ENCODE results near the gene KIF26B. TPM values are rescaled to one million over a fixed set of nuclear protein-coding genes. Genes with fewer than 3 reads are reported as not detected.
A peak's percentile ranks its signal among the peaks of the same experiment; 100 is the strongest.

Gene KIF26B
- total RNA-seq, 1 experiment from 2014 or later: 1.2 TPM

DNA sequence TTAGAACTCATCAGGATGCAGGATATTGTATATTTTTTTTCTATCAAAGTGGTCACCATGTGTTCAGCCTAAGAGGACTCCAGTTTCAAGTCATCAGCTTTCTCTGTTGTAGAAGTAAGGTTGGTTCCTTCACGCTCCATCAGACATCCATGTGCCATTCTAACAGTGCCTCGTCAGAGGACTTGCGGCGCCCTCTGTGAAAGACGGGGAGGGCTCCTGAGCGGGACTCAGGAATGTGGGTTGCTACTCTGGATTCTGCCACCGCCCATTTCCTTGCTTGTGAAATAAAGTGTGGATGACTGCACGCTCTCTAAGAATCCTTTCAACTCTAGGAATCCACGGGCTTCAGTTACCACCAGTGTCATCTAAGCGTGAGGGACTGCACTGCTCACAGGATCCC, 593.5 kb downstream of the KIF26B start:
- CTCF ChIA-PET: no interaction called here
- Mint-ChIP-seq H3K4me1 (peaks cover 22% of the 10 kb centered on the region), H3K9me3 (peaks cover 18% of the 10 kb centered on the region), H3K36me3 (peaks cover 5% of the 10 kb centered on the region), H3K27ac (no peak overlapping the region), H3K4me3 (no peak overlapping the region), H3K27me3 (ENCODE audit: low read depth) (no peaks in the 10 kb centered on the region)
- TF ChIP-seq, protein P1, sequence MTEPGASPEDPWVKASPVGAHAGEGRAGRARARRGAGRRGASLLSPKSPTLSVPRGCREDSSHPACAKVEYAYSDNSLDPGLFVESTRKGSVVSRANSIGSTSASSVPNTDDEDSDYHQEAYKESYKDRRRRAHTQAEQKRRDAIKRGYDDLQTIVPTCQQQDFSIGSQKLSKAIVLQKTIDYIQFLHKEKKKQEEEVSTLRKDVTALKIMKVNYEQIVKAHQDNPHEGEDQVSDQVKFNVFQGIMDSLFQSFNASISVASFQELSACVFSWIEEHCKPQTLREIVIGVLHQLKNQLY (CRISPR knock-in tag; IDR thresholded peaks at IDR 0.05): no peak
- TF ChIP-seq JUN (CRISPR knock-in tag; IDR thresholded peaks at IDR 0.05) (no peak), NFYB (CRISPR knock-in tag; conservative IDR thresholded peaks at IDR 0.05; ENCODE audit: low read depth) (no peak), ZNF423 (CRISPR knock-in tag; IDR thresholded peaks at IDR 0.05) (no peak), NFATC4 (CRISPR knock-in tag; IDR thresholded peaks at IDR 0.05) (no peak), MYBL2 (CRISPR knock-in tag; IDR thresholded peaks at IDR 0.05) (no peak), NR3C1 (CRISPR knock-in tag; conservative IDR thresholded peaks at IDR 0.05; ENCODE audit: low read depth) (no peak), FOXJ3 (CRISPR knock-in tag; IDR thresholded peaks at IDR 0.05; ENCODE audit: borderline replicate concordance) (no peak), TEAD4 (CRISPR knock-in tag; IDR thresholded peaks at IDR 0.05) (no peak), GTF2I (CRISPR knock-in tag; conservative IDR thresholded peaks at IDR 0.05) (no peak)
- TF ChIP-seq, protein P2, sequence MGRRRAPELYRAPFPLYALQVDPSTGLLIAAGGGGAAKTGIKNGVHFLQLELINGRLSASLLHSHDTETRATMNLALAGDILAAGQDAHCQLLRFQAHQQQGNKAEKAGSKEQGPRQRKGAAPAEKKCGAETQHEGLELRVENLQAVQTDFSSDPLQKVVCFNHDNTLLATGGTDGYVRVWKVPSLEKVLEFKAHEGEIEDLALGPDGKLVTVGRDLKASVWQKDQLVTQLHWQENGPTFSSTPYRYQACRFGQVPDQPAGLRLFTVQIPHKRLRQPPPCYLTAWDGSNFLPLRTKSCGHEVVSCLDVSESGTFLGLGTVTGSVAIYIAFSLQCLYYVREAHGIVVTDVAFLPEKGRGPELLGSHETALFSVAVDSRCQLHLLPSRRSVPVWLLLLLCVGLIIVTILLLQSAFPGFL (CRISPR knock-in tag; IDR thresholded peaks at IDR 0.05; ENCODE audit: borderline replicate concordance): no peak
- TF ChIP-seq, protein P3, sequence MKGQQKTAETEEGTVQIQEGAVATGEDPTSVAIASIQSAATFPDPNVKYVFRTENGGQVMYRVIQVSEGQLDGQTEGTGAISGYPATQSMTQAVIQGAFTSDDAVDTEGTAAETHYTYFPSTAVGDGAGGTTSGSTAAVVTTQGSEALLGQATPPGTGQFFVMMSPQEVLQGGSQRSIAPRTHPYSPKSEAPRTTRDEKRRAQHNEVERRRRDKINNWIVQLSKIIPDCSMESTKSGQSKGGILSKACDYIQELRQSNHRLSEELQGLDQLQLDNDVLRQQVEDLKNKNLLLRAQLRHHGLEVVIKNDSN (CRISPR knock-in tag; IDR thresholded peaks at IDR 0.05): no peak
- TF ChIP-seq, protein P4, sequence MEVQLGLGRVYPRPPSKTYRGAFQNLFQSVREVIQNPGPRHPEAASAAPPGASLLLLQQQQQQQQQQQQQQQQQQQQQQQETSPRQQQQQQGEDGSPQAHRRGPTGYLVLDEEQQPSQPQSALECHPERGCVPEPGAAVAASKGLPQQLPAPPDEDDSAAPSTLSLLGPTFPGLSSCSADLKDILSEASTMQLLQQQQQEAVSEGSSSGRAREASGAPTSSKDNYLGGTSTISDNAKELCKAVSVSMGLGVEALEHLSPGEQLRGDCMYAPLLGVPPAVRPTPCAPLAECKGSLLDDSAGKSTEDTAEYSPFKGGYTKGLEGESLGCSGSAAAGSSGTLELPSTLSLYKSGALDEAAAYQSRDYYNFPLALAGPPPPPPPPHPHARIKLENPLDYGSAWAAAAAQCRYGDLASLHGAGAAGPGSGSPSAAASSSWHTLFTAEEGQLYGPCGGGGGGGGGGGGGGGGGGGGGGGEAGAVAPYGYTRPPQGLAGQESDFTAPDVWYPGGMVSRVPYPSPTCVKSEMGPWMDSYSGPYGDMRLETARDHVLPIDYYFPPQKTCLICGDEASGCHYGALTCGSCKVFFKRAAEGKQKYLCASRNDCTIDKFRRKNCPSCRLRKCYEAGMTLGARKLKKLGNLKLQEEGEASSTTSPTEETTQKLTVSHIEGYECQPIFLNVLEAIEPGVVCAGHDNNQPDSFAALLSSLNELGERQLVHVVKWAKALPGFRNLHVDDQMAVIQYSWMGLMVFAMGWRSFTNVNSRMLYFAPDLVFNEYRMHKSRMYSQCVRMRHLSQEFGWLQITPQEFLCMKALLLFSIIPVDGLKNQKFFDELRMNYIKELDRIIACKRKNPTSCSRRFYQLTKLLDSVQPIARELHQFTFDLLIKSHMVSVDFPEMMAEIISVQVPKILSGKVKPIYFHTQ (CRISPR knock-in tag; IDR thresholded peaks at IDR 0.05): no peak
- TF ChIP-seq, protein P5, sequence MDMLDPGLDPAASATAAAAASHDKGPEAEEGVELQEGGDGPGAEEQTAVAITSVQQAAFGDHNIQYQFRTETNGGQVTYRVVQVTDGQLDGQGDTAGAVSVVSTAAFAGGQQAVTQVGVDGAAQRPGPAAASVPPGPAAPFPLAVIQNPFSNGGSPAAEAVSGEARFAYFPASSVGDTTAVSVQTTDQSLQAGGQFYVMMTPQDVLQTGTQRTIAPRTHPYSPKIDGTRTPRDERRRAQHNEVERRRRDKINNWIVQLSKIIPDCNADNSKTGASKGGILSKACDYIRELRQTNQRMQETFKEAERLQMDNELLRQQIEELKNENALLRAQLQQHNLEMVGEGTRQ (CRISPR knock-in tag; IDR thresholded peaks at IDR 0.05): no peak
- TF ChIP-seq, protein P6, sequence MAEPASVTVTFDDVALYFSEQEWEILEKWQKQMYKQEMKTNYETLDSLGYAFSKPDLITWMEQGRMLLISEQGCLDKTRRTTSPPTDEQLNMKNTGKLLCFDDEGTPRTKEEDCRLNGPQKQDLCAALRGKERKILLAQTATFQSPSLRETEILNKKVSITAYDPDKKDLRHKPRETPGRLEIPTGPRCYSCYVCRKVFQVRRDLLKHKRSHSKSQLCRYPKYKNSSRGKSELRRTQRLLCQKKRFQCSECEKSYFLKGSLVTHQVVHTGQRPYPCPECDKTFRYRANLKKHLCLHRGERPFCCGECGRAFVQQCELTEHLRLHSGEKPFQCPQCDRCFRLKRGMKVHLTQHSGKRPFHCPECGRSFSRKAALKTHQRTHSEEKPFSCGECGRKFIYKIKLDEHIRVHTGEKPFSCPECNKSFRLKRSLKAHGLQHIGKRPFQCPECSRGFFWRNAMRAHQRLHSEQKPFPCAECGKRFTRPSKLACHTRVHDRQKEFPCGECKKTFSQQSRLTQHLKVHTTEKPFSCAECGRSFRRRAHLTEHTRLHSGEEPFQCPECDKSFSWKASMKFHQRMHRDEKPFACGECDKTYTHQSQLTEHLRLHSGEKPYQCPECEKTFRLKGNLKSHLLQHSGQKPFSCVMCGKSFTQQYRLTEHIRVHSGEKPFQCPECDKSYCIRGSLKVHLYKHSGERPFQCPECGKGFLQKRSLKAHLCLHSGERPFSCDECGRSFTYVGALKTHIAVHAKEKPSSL (CRISPR knock-in tag; conservative IDR thresholded peaks at IDR 0.05): no peak
- POLR2A ChIA-PET: no interaction called here
- peak; percentile 56 for ATAC-seq
- no peak for DNase-seq (ENCODE audit: low spot score)

DNA sequence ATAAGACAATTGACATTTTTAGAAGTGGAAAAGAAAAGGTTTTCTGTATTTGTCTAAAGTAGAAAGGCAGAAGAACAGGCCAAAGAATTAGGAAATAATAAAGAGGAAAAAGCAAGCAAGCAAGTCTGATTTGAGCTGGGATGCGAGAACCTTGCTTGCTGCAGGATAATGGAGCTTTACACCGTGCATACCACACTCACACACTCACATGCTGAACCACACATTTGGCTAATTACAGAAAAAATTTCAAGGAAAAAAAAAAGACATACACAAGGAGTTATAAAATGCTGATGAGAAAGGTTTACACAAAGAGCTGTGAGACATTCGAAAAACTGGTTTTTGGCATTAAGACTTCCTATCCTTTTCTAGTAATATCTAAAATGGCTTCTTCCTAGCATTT, 593.9 kb downstream of the KIF26B start:
- ATAC-seq: no peak
- CTCF ChIA-PET: no interaction called here
- Mint-ChIP-seq H3K4me1 (peaks cover 25% of the 10 kb centered on the region), H3K27ac (no peak overlapping the region), H3K27me3 (ENCODE audit: low read depth) (no peaks in the 10 kb centered on the region), H3K36me3 (peaks cover 5% of the 10 kb centered on the region), H3K4me3 (no peak overlapping the region), H3K9me3 (peaks cover 18% of the 10 kb centered on the region)
- no peak for DNase-seq (ENCODE audit: low spot score)
- POLR2A ChIA-PET: no interaction called here
- TF ChIP-seq SP1 (CRISPR knock-in tag; conservative IDR thresholded peaks at IDR 0.05): no peak
- TF ChIP-seq, protein P7, sequence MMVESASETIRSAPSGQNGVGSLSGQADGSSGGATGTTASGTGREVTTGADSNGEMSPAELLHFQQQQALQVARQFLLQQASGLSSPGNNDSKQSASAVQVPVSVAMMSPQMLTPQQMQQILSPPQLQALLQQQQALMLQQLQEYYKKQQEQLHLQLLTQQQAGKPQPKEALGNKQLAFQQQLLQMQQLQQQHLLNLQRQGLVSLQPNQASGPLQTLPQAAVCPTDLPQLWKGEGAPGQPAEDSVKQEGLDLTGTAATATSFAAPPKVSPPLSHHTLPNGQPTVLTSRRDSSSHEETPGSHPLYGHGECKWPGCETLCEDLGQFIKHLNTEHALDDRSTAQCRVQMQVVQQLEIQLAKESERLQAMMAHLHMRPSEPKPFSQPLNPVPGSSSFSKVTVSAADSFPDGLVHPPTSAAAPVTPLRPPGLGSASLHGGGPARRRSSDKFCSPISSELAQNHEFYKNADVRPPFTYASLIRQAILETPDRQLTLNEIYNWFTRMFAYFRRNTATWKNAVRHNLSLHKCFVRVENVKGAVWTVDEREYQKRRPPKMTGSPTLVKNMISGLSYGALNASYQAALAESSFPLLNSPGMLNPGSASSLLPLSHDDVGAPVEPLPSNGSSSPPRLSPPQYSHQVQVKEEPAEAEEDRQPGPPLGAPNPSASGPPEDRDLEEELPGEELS (CRISPR knock-in tag; IDR thresholded peaks at IDR 0.05): no peak
- TF ChIP-seq GABPB1 (CRISPR knock-in tag; IDR thresholded peaks at IDR 0.05): no peak
- no peak for TF ChIP-seq ZNF121 (CRISPR knock-in tag; IDR thresholded peaks at IDR 0.05)
- no peak for TF ChIP-seq IRF2 (CRISPR knock-in tag; IDR thresholded peaks at IDR 0.05; ENCODE audit: borderline replicate concordance, low read depth)
- TF ChIP-seq KAT7 (CRISPR knock-in tag; IDR thresholded peaks at IDR 0.05; ENCODE audit: borderline replicate concordance): no peak
- TF ChIP-seq, protein P8, sequence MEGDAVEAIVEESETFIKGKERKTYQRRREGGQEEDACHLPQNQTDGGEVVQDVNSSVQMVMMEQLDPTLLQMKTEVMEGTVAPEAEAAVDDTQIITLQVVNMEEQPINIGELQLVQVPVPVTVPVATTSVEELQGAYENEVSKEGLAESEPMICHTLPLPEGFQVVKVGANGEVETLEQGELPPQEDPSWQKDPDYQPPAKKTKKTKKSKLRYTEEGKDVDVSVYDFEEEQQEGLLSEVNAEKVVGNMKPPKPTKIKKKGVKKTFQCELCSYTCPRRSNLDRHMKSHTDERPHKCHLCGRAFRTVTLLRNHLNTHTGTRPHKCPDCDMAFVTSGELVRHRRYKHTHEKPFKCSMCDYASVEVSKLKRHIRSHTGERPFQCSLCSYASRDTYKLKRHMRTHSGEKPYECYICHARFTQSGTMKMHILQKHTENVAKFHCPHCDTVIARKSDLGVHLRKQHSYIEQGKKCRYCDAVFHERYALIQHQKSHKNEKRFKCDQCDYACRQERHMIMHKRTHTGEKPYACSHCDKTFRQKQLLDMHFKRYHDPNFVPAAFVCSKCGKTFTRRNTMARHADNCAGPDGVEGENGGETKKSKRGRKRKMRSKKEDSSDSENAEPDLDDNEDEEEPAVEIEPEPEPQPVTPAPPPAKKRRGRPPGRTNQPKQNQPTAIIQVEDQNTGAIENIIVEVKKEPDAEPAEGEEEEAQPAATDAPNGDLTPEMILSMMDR (IDR thresholded peaks at IDR 0.05): no peak
